ENCODE results near the gene TWNK.

The TWNK gene

GRCh38 chr10:100986952-100987684, at the start of gene TWNK, which contains the start of gene MRPL43:
Gene TWNK (plus strand): TSS chr10:100987543. CDS start chr10:100988211, 668 bp downstream.
Gene MRPL43 (minus strand): TSS chr10:100987497. CDS start chr10:100987443, 54 bp downstream.
- DNase-seq, result peak; percentile 36

GRCh38 chr10:100939763-100940344, 47.5 kb upstream of the TWNK start:
- no peak for DNase-seq

GRCh38 chr10:100942229-100942628, 45.1 kb upstream of the TWNK start:
- no peak for DNase-seq

- no peak for DNase-seq
Observed at GRCh38 chr10:100943508-100943907, 43.8 kb upstream of the TWNK start.

- DNase-seq, result no peak
Observed at GRCh38 chr10:100945754-100946153, 41.6 kb upstream of the TWNK start.

GRCh38 chr10:100948916-100949315, 38.4 kb upstream of the TWNK start:
- DNase-seq, result no peak

- DNase-seq, result no peak
Observed at GRCh38 chr10:100960251-100960650, 27.1 kb upstream of the TWNK start.

GRCh38 chr10:100962351-100963080, 24.8 kb upstream of the TWNK start:
- no peak for DNase-seq

GRCh38 chr10:100963826-100964225, 23.5 kb upstream of the TWNK start:
- DNase-seq, result no peak

GRCh38 chr10:100965820-100966219, 21.5 kb upstream of the TWNK start:
- no peak for DNase-seq

- no peak for DNase-seq
Observed at GRCh38 chr10:100966887-100967286, 20.5 kb upstream of the TWNK start.

GRCh38 chr10:100967332-100967731, 20.0 kb upstream of the TWNK start:
- no peak for DNase-seq

GRCh38 chr10:100968062-100968736, 19.1 kb upstream of the TWNK start:
- no peak for DNase-seq

GRCh38 chr10:100968863-100969186, 18.5 kb upstream of the TWNK start:
- no peak for DNase-seq

GRCh38 chr10:100969187-100970075, 17.9 kb upstream of the TWNK start, which contains the start of gene SEMA4G:
Gene SEMA4G (plus strand): TSS chr10:100969504. CDS start chr10:100972913, 3,409 bp downstream.
- DNase-seq, result peak; percentile 19

- no peak for DNase-seq
Observed at GRCh38 chr10:100970076-100970913, 17.0 kb upstream of the TWNK start.

- no peak for DNase-seq
Observed at GRCh38 chr10:100970914-100971811, 16.2 kb upstream of the TWNK start.

GRCh38 chr10:100972115-100972903, 15.0 kb upstream of the TWNK start:
- no peak for DNase-seq

- DNase-seq, result no peak
Observed at GRCh38 chr10:100972904-100973535, 14.3 kb upstream of the TWNK start.

Measured in NCI-H1092 treated with DMSO at 0.1 percent for 48 hours (cell line).